ENCODE results near the gene SRPK1.

Gene SRPK1

DNA sequence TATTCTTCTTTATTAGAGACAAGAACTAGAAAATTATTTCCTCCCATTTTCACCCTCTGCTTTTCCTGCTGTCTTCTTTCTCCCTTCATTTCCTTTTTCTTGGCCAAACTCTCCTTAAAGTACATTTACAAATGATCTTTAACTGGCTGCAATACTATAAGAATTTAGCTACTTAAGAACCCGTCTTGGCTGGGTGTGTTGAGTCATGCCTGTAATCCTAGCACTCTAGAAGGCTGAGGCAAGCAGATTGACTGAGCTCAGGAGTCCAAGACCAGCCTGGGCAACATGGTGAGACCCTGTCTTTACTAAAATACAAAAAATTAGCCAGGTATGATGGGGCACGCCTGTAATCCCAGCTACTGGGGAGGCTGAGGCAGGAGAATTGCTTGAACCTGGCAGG lies 39.3 kb upstream of the SRPK1 start:
- DNase-seq (ENCODE audit: insufficient read length, low spot score) (no peak), FAIRE-seq (no peak)

DNA sequence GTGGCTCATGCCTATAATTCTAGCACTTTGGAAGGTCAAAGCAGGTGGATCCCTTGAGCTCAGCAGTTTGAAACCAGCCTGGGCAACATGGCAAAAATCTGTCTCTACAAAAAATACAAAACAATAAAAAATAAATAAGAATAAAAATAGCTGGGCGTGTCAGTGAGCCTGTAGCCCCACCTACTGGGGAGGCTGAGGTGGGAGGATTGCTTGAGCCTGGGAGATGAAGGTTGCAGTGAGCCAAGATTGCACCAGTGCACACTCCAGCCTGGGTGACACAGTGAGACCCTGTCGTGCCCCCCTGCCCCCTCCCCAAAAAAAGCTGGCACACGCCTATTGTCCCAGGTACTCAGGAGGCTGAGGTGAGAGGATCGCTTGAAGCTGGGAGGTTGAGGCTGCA lies 35.1 kb upstream of the SRPK1 start:
- peak; percentile 39 for TF ChIP-seq CTCF (IDR thresholded peaks at IDR 0.05; ENCODE audit: insufficient read depth, missing control alignments)
- no peak for DNase-seq (ENCODE audit: insufficient read length, low spot score)
- FAIRE-seq = no peak

More for the DNA sequence above, 39.3 kb upstream of the SRPK1 start:
- no peak for TF ChIP-seq CTCF (IDR thresholded peaks at IDR 0.05; ENCODE audit: insufficient read depth, missing control alignments)

DNA sequence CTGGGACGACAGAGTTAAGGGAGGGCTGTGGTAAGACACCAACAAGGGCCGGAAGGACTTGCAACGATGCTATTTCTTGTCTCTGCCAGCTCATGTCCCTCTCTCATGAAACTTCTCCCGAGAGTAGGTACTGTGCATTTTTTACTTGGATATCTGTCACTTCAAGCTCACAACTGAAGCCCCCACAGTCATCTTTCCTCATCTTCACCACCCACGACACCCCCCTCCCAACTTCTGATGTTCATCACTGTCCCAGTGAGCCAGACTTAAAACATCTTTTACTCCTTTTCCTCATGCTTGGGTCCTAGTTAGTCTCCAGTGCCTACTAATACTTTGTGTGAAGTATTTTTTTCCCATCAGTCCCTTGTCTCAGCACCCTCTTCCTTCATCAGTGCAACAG lies 34.6 kb upstream of the SRPK1 start:
- no peak for FAIRE-seq
- no peak for TF ChIP-seq CTCF (IDR thresholded peaks at IDR 0.05; ENCODE audit: insufficient read depth, missing control alignments)
- no peak for DNase-seq (ENCODE audit: insufficient read length, low spot score)

DNA sequence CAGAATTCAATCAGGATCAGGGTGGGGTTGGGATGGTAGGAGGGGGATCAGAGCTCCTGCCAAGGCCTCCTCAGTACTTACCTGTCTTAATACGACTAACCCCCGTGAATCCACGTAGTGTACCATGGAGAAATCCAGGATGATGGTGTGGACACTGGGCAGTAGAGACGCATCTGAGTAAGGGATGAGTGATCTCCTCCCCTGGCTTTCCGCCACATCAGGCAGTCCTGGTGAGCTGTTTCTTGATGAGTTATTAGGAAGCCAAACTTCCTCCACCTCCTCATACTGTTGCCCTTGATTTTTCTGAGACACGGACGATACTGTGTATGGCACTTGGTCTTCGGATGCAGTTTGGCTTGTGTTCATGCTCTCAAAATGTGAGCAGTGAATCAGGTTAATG lies 34.2 kb upstream of the SRPK1 start:
- FAIRE-seq = no peak
- no peak for TF ChIP-seq CTCF (IDR thresholded peaks at IDR 0.05; ENCODE audit: insufficient read depth, missing control alignments)
- no peak for DNase-seq (ENCODE audit: insufficient read length, low spot score)

GRCh38 chr6:35954333-35954732 lies 33.4 kb upstream of the SRPK1 start:
- FAIRE-seq (no peak), DNase-seq (ENCODE audit: insufficient read length, low spot score) (no peak)
- no peak for TF ChIP-seq CTCF (IDR thresholded peaks at IDR 0.05; ENCODE audit: insufficient read depth, missing control alignments)

- TF ChIP-seq CTCF (IDR thresholded peaks at IDR 0.05; ENCODE audit: insufficient read depth, missing control alignments) = peak; percentile 19
- DNase-seq (ENCODE audit: insufficient read length, low spot score) (no peak), FAIRE-seq (no peak)
Observed at GRCh38 chr6:35948725-35949124, 27.8 kb upstream of the SRPK1 start.

GRCh38 chr6:35945650-35946025 lies 24.7 kb upstream of the SRPK1 start:
- FAIRE-seq = no peak
- no peak for DNase-seq (ENCODE audit: insufficient read length, low spot score)
- TF ChIP-seq CTCF (IDR thresholded peaks at IDR 0.05; ENCODE audit: insufficient read depth, missing control alignments) = no peak

Measured in D721Med (cell line).